Thoracic aorta (tissue), 2 donors: ENCODE results near the gene ZNF416. TPM values are rescaled to one million over a fixed set of nuclear protein-coding genes. Genes with fewer than 3 reads are reported as not detected.

Experiments
- ATAC-seq: fragments of 150-250 bp; one replicate; pipeline ENCODE4 v1.8.0; 2017; ENCODE audit warnings: low read depth; ENCODE audit not compliant: insufficient number of reproducible peaks, low FRiP score
- DNase-seq: peaks from one replicate; pipeline ENCODE4 v3.0.0-alpha.2; 2020; ENCODE audit warnings: low spot score
- H3K27ac ChIP-seq, 2 donors: fragments of 200-600 bp; sonication (generic); 1 replicate in 1 of 2; 2 replicates in 1 of 2; pipeline ENCODE4 v1.5.1; 2016; ENCODE audit warnings: mild to moderate bottlenecking in 2 of 2, moderate library complexity in 2 of 2
- H3K27me3 ChIP-seq: fragments of 200-600 bp; sonication (generic); replicated peaks from 2 replicates; pipeline ENCODE4 v1.6.0; 2016; ENCODE audit warnings: mild to moderate bottlenecking; ENCODE audit not compliant: insufficient read depth
- H3K36me3 ChIP-seq: fragments of 200-600 bp; sonication (generic); one replicate; pipeline ENCODE4 v1.5.1; 2016
- H3K4me1 ChIP-seq, 2 donors: fragments of 200-600 bp; sonication (generic); 1 replicate in 1 of 2; 2 replicates in 1 of 2; pipeline versions ENCODE4 v1.5.1 to v1.6.0; 2016; ENCODE audit warnings: low read depth in 2 of 2, mild to moderate bottlenecking in 1 of 2; ENCODE audit not compliant: control insufficient read depth in 1 of 2
- H3K4me3 ChIP-seq: fragments of 200-600 bp; sonication (generic); 2 replicates; pipeline ENCODE4 v1.5.1; 2016; ENCODE audit warnings: mild to moderate bottlenecking
- H3K9me3 ChIP-seq: fragments of 200-600 bp; sonication (generic); 2 replicates; pipeline ENCODE4 v1.5.1; 2016
- CTCF ChIP-seq: fragments of 200-600 bp; sonication (generic); IDR thresholded peaks from one replicate; pipeline ENCODE4 v1.5.1; 2019; ENCODE audit warnings: antibody characterized with exemption
- total RNA-seq, 2 donors: library from RNA; depleted of rRNA; stranded (reverse); fragments of >200 nt; gene quantifications; one replicate each; pipeline versions ENCODE4 v1.1.0 to v1.2.3, GENCODE V29; 2016

The ZNF416 gene
- total RNA-seq, 2 donors from 2014 or later = 1.6 to 4.1 TPM

DNA sequence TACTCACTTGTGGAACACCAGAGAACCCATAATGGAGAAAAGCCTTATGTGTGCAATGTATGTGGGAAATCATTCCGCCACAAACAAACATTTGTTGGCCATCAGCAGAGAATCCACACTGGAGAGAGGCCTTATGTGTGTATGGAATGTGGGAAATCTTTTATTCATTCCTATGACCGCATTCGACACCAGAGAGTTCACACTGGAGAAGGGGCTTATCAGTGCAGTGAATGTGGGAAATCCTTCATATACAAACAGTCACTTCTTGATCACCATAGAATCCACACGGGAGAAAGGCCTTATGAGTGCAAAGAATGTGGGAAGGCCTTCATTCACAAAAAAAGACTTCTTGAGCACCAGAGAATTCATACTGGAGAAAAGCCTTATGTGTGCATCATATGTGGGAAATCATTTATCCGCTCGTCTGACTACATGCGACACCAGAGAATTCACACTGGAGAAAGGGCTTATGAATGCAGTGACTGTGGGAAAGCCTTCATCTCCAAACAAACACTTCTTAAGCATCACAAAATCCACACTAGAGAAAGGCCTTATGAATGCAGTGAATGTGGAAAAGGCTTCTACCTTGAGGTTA, 40.7 kb downstream of the ZNF416 start:
- Histone ChIP-seq H3K4me1 (no peaks in the 10 kb centered on the region), H3K4me3 (peak overlapping the region; percentile 14), H3K27ac (no peak overlapping the region), H3K36me3 (peaks cover 91% of the 10 kb centered on the region), H3K9me3 (peaks cover 100% of the 10 kb centered on the region), H3K27me3 (no peaks in the 10 kb centered on the region)
- TF ChIP-seq CTCF = no peak
- DNase-seq (no peak), ATAC-seq (no peak)

GRCh38 chr19:57527136-57527881, 51.4 kb downstream of the ZNF416 start, which contains the start of gene ZNF549:
ZNF549 (plus strand) TSS chr19:57527356; CDS start chr19:57527574, 218 bp downstream.
- ATAC-seq (peak; percentile 73), DNase-seq (peak; percentile 68)
- H3K9me3 ChIP-seq = peaks cover 24% of the 10 kb centered on the region
- TF ChIP-seq CTCF = no peak
- H3K4me3 ChIP-seq = peak within 1 kb of the TSS; percentile 99
- H3K36me3 ChIP-seq = peaks cover 19% of the 10 kb centered on the region
- peaks cover 7 to 9% of the 10 kb centered on the region in 2 donors for H3K4me1 ChIP-seq
- peak within 1 kb of the TSS; percentile 66 to 78 for H3K27ac ChIP-seq
- no peaks in the 10 kb centered on the region for H3K27me3 ChIP-seq

Other genes with a start within 250 kb of the ZNF416 start
- 1 to 10 TPM; 6.2 to 7.5 TPM for gene ZNF304, start 227.6 kb downstream of the ZNF416 start, total RNA-seq
- gene TRAPPC2B, start 215.4 kb downstream of the ZNF416 start, total RNA-seq = 1 to 10 TPM; 2.0 to 9.5 TPM
- gene ZNF547, start 215.4 kb downstream of the ZNF416 start, total RNA-seq = 1 to 10 TPM in 1 of 2 donors, under 1 TPM in 1; 0.68 to 3.4 TPM
- gene ZNF548, start 189.1 kb downstream of the ZNF416 start, total RNA-seq = 10 to 100 TPM; 48.2 to 49.1 TPM
- gene ZNF17, start 167.8 kb downstream of the ZNF416 start, total RNA-seq = 10 to 100 TPM; 11.2 to 17.5 TPM
- gene ZNF749, start 143.6 kb downstream of the ZNF416 start, total RNA-seq = 10 to 100 TPM in 1 of 2 donors, 1 to 10 TPM in 1; 3.0 to 19.2 TPM
- 1 to 10 TPM in 1 of 2 donors, under 1 TPM in 1; 0.95 to 1.5 TPM for gene VN1R1, start 121.8 kb downstream of the ZNF416 start, total RNA-seq
- gene ZNF772, start 101.3 kb downstream of the ZNF416 start, total RNA-seq = 1 to 10 TPM; 2.7 to 6.6 TPM
- gene ZNF419, start 91.2 kb downstream of the ZNF416 start, total RNA-seq = 10 to 100 TPM; 11.6 to 13.1 TPM
- gene ZNF773, start 79.0 kb downstream of the ZNF416 start, total RNA-seq = 1 to 10 TPM; 4.3 to 9.5 TPM
- 1 to 10 TPM; 5.7 to 8.3 TPM for gene ZNF549, start 51.6 kb downstream of the ZNF416 start, total RNA-seq
- 1 to 10 TPM; 6.3 to 6.5 TPM for gene ZNF550, start 19.0 kb downstream of the ZNF416 start, total RNA-seq
- gene ZIK1, start 5.2 kb upstream of the ZNF416 start, total RNA-seq = 10 to 100 TPM in 1 of 2 donors, 1 to 10 TPM in 1; 5.4 to 29.2 TPM
- 1 to 10 TPM; 3.8 to 7.4 TPM for gene ZNF530, start 21.0 kb upstream of the ZNF416 start, total RNA-seq
- gene ZNF134, start 35.3 kb upstream of the ZNF416 start, total RNA-seq = 10 to 100 TPM; 18.4 to 43.7 TPM
- gene ZNF211, start 54.3 kb upstream of the ZNF416 start, total RNA-seq = 10 to 100 TPM; 12.5 to 15.7 TPM
- not detected for gene ZSCAN4, start 90.0 kb upstream of the ZNF416 start, total RNA-seq
- gene ZNF551, start 103.1 kb upstream of the ZNF416 start, total RNA-seq = 10 to 100 TPM in 1 of 2 donors, 1 to 10 TPM in 1; 6.6 to 10.7 TPM
- gene ZNF154, start 130.3 kb upstream of the ZNF416 start, total RNA-seq = 1 to 10 TPM; 3.0 to 3.2 TPM
- 1 to 10 TPM; 3.1 to 3.5 TPM for gene ZNF671, start 148.7 kb upstream of the ZNF416 start, total RNA-seq
- gene ZNF776, start 167.9 kb upstream of the ZNF416 start, total RNA-seq = 10 to 100 TPM in 1 of 2 donors, 1 to 10 TPM in 1; 7.8 to 24.0 TPM
- 10 to 100 TPM in 1 of 2 donors, 1 to 10 TPM in 1; 8.7 to 15.4 TPM for gene ZNF586, start 190.8 kb upstream of the ZNF416 start, total RNA-seq
- gene ZNF552, start 236.0 kb upstream of the ZNF416 start, total RNA-seq = 10 to 100 TPM in 1 of 2 donors, 1 to 10 TPM in 1; 9.6 to 23.9 TPM